SK-N-MC (cell line): ENCODE data around the gene GSG1L.

Experiments used
- EZH2 ChIP-seq: fragments of 200-600 bp; sonication (generic); IDR thresholded peaks from one replicate; pipeline ENCODE4 v1.6.1; 2017; ENCODE audit warnings: antibody characterized with exemption
- FOXP2 ChIP-seq: optimal IDR thresholded peaks from 2 replicates; pipeline ENCODE3; 2011; ENCODE audit warnings: mild to moderate bottlenecking, moderate library complexity; ENCODE audit not compliant: insufficient read depth; ENCODE audit errors: extremely low read length, control extremely low read depth

GRCh38 chr16:27844826-27845225 lies 218.7 kb downstream of the GSG1L start:
- TF ChIP-seq FOXP2 (no peak), EZH2 (no peak)
